HL-60/S4 (cell line): ENCODE results near the gene DYNC2LI1.

Source experiments
- in situ Hi-C: fragments of 300-500 bp; cut with MboI; formaldehyde crosslinking; loops from 2 replicates; pipeline ENCODE4 v1.14.3; 2022; ENCODE audit warnings: low sequenced_read_pairs

DYNC2LI1 gene

GRCh38 chr2:43762286-43762685 is 11.6 kb upstream of the DYNC2LI1 start:
- in situ Hi-C loops: no loop called here

- in situ Hi-C loops: no loop called here
These were observed 10.7 kb upstream of the DYNC2LI1 start for GRCh38 chr2:43763091-43763490.

- in situ Hi-C loops: no loop called here
These were observed 9.6 kb upstream of the DYNC2LI1 start for GRCh38 chr2:43764086-43764705.

DNA sequence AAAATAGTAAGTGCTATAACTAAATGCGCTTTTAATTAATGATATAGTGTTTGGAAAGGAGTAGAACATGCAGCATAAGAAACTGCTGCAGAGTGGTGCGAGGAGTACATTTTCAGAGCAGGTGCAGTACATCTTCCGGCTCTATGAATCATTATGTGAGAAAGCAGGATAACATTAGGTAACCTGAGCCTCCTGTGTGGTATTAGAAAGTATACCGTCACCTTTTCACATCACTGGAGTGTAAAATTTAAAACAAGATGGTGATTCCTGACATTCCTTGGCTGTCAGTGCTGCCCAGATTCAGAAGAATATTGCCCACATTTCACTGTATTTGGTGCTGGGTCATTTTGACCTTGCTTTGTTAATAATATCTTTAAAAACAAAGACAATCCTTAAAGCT is 7.8 kb upstream of the DYNC2LI1 start:
- in situ Hi-C loops: no loop called here

DNA sequence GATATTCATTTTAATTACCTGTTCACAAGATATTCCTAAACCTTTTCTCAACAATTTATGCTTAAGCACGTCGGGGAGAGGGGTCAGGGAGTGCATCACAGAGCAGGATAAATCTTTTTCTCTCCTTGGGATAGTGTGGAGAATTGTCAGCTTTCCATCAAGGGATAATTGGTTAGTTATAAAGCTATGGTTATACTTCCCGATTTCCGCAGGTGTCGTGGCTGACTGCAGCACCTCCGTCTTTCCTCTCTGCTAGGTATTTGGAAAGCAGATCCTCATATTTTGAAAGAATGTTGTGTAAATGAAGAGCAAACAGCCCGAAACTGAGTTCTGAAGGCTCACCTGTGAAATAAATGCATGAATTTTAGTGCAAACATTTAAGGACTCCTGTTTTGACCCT is 778 bp downstream of the DYNC2LI1 start:
- in situ Hi-C loops: no loop called here

DNA sequence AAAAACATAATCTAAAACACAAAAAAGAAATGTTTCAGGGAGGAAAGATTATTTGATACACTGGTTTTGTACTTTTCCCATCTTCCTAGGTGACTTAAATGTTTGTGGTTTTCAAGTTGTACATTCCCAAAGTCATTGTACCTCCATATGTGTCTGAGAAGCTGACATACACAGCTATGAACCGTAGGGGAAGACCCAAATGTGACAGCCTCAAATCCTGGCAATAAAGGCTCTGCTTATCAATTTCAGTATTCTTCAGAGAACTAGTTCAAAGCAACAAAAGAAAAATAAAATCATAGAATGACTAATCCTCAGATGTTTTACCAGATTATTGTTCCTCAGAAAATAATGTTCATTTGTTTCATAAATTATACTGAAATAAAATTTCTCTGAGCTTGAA is 2.5 kb downstream of the DYNC2LI1 start:
- in situ Hi-C loops: no loop called here

DNA sequence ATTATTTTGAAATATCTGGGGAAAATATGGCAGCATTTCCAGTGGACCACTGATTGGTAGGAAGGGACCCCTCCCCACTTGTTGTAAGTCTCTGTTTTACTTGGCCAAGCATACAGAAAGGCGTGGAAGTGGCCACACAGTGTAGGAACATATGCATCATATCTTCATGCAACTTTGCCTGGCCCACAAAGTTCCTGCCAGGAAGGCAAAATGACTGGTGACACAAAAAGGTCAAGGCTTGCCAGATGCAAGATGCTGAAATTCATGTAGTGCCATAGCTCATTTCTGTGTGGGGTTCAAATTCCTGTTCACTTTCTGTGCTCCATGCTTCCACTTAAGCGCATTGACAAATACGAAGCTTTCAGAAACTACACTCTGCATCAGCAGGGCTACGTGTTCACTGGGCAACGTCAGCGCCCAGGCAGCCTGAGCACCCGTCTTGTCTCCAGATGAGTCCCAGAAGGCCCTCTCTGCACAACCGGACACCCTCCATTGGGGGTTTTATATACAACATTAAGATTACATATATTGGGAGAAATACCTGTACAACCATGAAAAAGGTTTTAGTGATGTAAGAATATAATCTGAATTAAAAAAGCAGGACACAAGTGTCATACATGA is 3.6 kb downstream of the DYNC2LI1 start:
- in situ Hi-C loops: no loop called here

DNA sequence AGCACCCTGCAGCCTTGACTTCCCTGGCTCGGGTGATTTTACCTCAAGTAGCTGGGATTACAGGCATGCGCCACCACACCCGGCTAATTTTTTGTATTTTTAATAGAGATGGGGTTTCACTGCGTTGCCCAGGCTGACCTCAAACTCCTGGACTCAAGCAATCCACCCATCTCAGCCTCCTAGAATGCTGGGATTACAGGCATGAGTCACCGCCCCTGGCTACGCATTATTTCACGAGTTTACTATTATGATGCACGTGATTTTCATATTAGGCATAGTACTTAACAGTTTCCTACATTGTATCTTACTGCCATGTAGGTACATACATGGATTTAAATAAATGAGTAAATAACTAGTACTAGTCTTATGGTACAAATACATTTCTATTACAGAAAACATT is 4.4 kb downstream of the DYNC2LI1 start:
- in situ Hi-C loops: no loop called here

- in situ Hi-C loops: no loop called here
These were observed 14.1 kb downstream of the DYNC2LI1 start for GRCh38 chr2:43787895-43788294.

- in situ Hi-C loops: no loop called here
These were observed 14.8 kb downstream of the DYNC2LI1 start for GRCh38 chr2:43788646-43789045.

GRCh38 chr2:43790147-43790546 is 16.3 kb downstream of the DYNC2LI1 start:
- in situ Hi-C loops: no loop called here

DNA sequence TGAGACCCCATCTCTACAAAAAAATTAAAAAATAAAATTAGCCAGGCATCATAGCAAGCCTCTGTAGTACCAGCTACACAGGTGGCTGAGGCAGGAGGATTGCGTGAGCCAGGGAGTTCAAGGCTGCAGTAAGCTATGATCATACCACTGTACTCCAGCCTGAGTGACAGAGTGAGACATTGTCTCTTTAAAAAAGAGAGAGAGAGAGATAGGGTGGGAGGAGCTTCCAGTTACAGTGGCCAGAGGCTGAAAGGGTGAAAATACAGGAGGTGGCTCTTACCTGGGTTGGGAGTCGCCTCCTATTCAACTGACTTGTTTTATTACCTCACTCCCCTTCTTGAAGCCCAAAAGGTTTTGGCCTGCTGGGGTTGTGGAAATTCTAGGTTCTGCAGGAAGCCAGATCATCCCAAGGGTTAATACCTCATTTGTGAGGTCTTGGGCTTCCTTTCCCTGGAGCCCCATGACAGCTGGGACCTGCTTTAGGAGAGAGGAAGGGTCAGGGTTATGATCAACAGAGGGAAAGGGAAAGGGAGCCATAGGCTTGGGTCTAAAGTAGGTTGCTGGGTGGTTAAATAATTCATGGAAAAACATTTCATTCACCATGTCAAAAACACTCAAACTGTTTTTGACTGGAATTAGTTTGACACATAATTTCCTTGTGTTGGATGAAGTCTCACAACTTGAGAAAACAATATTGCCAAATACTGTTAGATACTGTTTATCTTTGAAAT is 17.4 kb downstream of the DYNC2LI1 start:
- in situ Hi-C loops: no loop called here

- in situ Hi-C loops: no loop called here
These were observed 18.8 kb downstream of the DYNC2LI1 start for GRCh38 chr2:43792653-43793052.

- in situ Hi-C loops: no loop called here
These were observed 21.1 kb downstream of the DYNC2LI1 start for GRCh38 chr2:43794956-43795355.

DNA sequence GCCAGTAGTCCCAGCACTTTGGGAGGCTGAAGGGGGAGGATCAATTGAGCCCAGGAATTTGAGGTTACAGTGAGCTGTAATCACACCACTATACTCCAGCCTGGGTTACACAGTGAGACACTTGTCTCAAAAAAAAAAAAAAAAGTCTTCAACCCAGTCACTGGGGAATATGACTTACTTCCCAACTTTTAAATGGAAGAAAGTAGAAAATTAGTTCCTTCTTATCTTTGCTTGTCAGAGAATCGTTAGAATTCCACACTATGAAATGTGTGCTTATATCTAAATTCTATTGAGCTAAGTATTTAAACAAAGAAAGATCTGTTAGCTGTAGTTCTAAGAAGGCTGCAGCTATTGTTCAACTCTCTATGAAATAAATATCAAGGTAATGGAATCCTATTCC is 22.4 kb downstream of the DYNC2LI1 start:
- in situ Hi-C loops: no loop called here

DNA sequence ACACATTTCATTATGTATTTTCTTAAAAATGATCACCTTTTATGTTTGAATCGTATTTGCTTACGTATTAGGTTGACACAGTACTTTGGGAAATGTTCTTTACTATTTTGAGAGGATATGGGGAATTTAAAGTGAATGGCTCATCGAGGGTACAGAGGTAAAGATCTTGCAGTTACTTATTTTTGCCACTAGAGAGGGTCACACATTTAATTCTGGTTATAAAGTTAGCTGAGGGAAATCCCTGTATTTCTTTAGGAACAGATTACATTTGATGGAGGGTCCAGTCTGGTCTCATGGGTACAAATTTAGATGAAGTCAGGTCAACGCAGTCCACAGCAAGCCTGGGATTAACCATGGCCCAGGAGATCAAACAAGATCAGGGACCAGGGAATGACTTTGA is 24.5 kb downstream of the DYNC2LI1 start:
- in situ Hi-C loops: no loop called here

GRCh38 chr2:43800894-43801293 is 27.1 kb downstream of the DYNC2LI1 start:
- in situ Hi-C loops: no loop called here

DNA sequence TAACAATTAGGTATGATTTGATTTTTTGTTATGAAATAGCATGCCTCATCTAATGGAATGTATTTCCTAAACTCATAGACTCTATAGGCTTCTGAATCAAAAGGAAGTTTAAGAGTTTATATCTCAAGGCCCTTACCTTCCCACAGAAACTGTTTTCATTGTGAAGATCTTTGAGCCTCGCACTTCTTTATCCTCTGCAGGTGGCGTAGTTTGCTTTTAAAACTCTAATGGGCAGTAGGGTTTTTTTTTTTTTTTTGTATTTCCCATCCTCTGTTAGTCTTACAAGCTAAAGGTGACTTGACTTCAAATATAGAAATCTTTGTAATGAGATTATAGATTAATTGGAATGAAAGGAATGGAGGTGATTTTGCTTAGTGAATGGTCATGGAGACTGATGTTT is 28.3 kb downstream of the DYNC2LI1 start:
- in situ Hi-C loops: no loop called here

DNA sequence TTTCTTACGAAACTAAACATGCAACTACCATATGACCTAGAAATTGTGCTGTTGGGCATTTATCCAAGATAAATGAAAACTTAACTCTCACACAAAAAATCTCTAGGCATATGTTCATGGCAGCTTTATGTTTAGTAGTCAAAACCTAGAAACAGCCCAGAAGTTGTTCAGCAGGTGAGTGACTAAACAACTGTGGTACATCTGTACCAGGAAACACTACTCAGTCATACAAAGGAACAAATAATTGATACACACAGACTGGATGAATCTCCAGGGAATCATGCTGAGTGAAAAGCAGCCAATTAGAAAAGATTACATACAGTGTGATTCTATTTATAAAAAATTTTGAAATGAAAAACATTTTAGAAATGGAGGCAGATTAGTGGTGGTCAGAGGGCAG is 29.3 kb downstream of the DYNC2LI1 start:
- in situ Hi-C loops: no loop called here

DNA sequence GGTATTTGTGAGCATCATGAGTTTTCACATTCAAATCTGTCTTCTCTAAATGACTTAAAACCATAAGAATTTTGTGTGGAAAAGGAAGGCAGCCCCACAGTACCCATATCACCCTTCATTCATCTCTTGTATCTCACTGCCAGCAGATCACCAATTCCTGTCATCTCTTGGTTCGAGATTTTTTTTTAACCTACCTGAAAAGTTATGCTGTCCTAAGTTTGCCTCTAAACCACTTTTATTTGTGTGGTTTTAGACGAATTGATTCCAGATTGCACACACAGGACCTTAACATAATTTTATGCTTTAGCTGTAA is 32.8 kb downstream of the DYNC2LI1 start:
- in situ Hi-C loops: no loop called here

- in situ Hi-C loops: no loop called here
These were observed 36.6 kb downstream of the DYNC2LI1 start for GRCh38 chr2:43810452-43810851.

GRCh38 chr2:43810888-43811287 is 37.0 kb downstream of the DYNC2LI1 start:
- in situ Hi-C loops: no loop called here

GRCh38 chr2:43812006-43812405 is 38.2 kb downstream of the DYNC2LI1 start:
- in situ Hi-C loops: no loop called here
